Hair follicular keratinocyte (primary cell): ENCODE results near the gene ASF1A. TPM values are rescaled to one million over a fixed set of nuclear protein-coding genes. Genes with fewer than 3 reads are reported as not detected.

Experiments
- total RNA-seq: library from RNA; depleted of rRNA; stranded (reverse); fragments of >200 nt; gene quantifications from 2 replicates; pipeline ENCODE4 v1.2.3, GENCODE V29; 2015

Gene ASF1A
- total RNA-seq, result 10.9 and 16.3 TPM in 2 replicates

DNA sequence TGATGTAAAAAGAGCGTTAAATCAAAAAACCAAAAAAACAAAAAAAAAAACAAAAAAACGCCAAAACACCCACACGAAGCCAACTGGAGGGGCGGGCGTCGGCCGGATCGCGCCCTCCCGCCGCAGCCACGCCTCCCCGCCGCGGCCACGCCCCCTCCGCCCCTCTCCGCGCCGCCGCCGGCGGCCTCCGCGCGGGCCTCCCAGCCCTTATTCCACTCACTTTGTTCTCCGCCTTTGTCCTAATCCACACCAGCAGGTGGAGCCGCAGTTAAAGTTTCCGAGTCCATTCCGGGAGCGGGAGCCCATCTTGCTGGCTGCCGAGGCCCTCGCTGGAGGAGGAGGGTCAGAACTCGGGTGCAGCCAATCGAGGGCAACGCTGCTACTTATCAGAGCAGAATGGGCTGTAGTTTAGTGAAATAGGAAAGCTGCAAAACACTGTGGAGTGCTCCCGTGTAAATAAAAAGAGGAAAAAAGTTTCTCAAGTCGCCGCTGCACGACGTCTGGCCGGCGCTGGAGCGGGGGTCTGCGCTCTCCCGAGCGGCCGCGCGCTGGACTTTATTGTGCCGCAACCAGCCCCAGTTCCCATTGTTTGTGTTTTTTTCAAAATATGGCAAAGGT is at the start of gene ASF1A:
Gene ASF1A (plus strand): TSS at position 346 of the 618 bp plus-strand sequence. CDS start 262 bp downstream, at position 608.

DNA sequence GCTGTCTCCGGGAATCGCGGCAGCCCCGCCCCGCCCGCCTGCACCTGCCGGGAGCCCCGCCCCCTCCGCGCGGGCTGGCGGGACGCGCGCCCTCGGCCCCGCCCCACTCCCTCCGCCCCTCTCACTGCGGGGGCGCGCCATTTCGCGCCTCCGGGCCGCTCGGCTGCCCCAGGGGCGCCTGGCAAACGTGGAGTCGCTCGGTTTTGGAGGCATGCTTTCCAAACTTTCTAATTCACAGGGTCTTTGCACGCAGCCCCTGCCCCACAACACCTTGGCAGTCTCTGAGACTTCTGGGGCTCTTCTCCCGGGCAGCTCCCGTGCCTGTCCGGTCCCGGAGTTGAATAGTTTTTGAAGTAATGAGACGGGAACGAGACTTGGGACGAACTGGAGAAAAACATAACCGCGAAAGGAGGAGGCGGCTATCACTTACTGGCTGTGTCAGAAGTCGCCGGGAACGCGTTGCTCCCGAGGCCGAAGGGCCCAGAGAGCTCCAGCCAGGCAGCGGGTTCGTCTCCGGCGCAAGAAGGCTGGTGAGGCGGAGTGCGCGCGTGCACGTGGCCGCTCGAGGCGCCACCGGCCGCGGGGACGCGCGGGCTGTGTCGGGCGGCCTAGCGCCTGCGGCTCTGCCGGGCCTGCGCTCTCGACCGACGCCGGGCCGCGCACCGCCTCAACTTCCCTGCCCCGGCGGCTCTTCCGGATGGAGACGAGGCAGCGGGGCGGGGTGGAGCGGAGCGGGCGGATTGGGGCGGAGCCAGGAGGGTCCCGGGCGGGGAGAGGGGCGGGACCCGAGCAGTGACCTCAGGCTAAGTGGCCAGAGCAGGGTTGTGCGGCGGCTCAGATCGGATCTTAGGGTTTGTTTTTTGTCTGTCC is 40.7 kb downstream of the ASF1A start, which contains the start of gene MCM9:
Gene MCM9 (minus strand): TSS at position 699 of the 870 bp plus-strand sequence. CDS start 3,436 bp downstream, outside the sequence.

Other genes starting within 250 kb of the ASF1A start
- gene CEP85L, start 242.6 kb upstream of the ASF1A start, total RNA-seq, result 2.3 and 6.1 TPM in 2 replicates
- gene MCM9, start 41.0 kb downstream of the ASF1A start, total RNA-seq, result 5.4 and 5.9 TPM in 2 replicates
- gene FAM184A, start 184.5 kb downstream of the ASF1A start, total RNA-seq, result 0.53 TPM in 1 of 2 replicates, not detected in the other